ENCODE results near the gene PPT1. TPM values are rescaled to one million over a fixed set of nuclear protein-coding genes. Genes with fewer than 3 reads are reported as not detected.

Gene PPT1
- total and polyA plus RNA-seq, 2 of the 13 experiments (the other 11 are each of a cell fraction or from before 2014, with no cell fraction given) = 129 TPM

DNA sequence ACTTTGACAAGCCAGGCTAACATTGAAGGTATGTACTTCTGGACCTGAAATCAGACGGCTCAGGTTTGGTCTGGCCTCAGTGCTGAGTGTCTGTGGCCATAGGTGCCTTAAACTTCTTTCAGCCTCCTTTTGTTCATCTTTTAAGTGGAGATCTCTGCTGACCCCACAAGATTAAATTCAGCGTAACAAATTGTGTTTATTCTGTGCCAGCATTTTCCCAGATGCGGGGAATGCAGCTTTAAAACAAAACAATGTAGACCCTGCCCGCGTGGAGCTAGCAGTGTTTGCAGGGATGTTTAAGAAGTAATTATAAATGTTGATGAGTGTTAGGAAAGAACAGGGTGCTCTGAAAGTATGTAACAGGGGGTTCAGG, 55.6 kb downstream of the PPT1 start (continued):
- TF ChIP-seq SNAPC5 (CRISPR knock-in tag; IDR thresholded peaks at IDR 0.05; ENCODE audit: borderline replicate concordance) (no peak), SMARCE1 (IDR thresholded peaks at IDR 0.05; ENCODE audit: borderline replicate concordance) (no peak)

- intact Hi-C loops (cut with micrococcal nuclease; ENCODE audit: unreplicated experiment) = loop anchor here (2.0 kb wide), 1 partner anchor 16 kb away; no protein-coding TSS in a partner anchor
- no peaks in the 10 kb centered on the region for H3K9me3 ChIP-seq (ENCODE audit: low read length)
- H4K20me1 ChIP-seq (ENCODE audit: insufficient read depth, low read length) = 0 out of 2 replicates have a peak, but pooled peaks cover 16% of the 10 kb centered on the region
- peak; percentile 94 for DNase-seq (ENCODE audit: low spot score)
- peak within 1 kb of the TSS; percentile 98 for H3K9ac ChIP-seq (ENCODE audit: insufficient read depth, low read depth, low read length)
- H3K79me2 ChIP-seq (ENCODE audit: insufficient read depth, low read length) = peaks cover 50% of the 10 kb centered on the region
- peak within 1 kb of the TSS; percentile 94 for H3K27ac ChIP-seq (ENCODE audit: extremely low read length, insufficient read depth, low read length)
- peaks cover 42% of the 10 kb centered on the region for H3K4me1 ChIP-seq (ENCODE audit: insufficient read depth, low read length)
- peaks cover 0 to 3% of the 10 kb centered on the region in 2 experiments; a peak in 1 of 5 replicates for H3K36me3 ChIP-seq (replicated peaks in 1 of 2; ENCODE audit: control insufficient read depth in 1 of 2, insufficient read depth in 2 of 2, low read length in 2 of 2)
- H3K27me3 ChIP-seq (ENCODE audit: control insufficient read depth in 1 of 2, insufficient read depth in 2 of 2, low read length in 2 of 2) = no peaks in the 10 kb centered on the region; a peak in 1 of 5 replicates
- CTCF ChIA-PET (ENCODE audit: low intra/inter-chr PET ratio, low total read pairs) = no interaction called here
- POLR2A ChIA-PET = interaction anchor here (0.7 to 1.6 kb wide), 8 partner anchors 9 to 858 kb away, joined by 3 to 8 read pairs (median 3); partner anchors contain the start of genes MYCL and ZMPSTE24
- H3K4me2 ChIP-seq (ENCODE audit: low read depth, low read length) = peak within 1 kb of the TSS; percentile 89
- H3K4me3 ChIP-seq (replicated peaks in 1 of 3; ENCODE audit: insufficient read depth in 1 of 3, low read depth in 2 of 3, low read length in 3 of 3) = peak within 1 kb of the TSS; percentile 88 to 95 (median 92)
- peak; percentile 92 for ATAC-seq
- peak; percentile 68 for FAIRE-seq
- no peak within 1 kb of the TSS for H2AFZ ChIP-seq (ENCODE audit: low read length)
- BruUV-seq (replicated peaks) = TSS peak; percentile 80
- in situ Hi-C loops (cut with HindIII; ENCODE audit: extremely low pct_ligation_motif_present, low pct_unique_long_range_greater_than_20kb) = no loop called here
- WGBS (ENCODE audit: low lambda C conversion rate) = 3% methylated on average over 13 of the region's 65 CpGs
- TF ChIP-seq POLR2AphosphoS2 (IDR thresholded peaks at IDR 0.05; ENCODE audit: low read depth, low read length) = no peak
- no peak for TF ChIP-seq KLF11 (CRISPR knock-in tag; IDR thresholded peaks at IDR 0.05)
- no peak for TF ChIP-seq KAT2B (IDR thresholded peaks at IDR 0.05; ENCODE audit: borderline replicate concordance, low read depth, low read length)
- TF ChIP-seq NFE2L1 (CRISPR knock-in tag; IDR thresholded peaks at IDR 0.05; ENCODE audit: borderline replicate concordance) = no peak
- TF ChIP-seq, protein P1, sequence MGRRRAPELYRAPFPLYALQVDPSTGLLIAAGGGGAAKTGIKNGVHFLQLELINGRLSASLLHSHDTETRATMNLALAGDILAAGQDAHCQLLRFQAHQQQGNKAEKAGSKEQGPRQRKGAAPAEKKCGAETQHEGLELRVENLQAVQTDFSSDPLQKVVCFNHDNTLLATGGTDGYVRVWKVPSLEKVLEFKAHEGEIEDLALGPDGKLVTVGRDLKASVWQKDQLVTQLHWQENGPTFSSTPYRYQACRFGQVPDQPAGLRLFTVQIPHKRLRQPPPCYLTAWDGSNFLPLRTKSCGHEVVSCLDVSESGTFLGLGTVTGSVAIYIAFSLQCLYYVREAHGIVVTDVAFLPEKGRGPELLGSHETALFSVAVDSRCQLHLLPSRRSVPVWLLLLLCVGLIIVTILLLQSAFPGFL (CRISPR knock-in tag; IDR thresholded peaks at IDR 0.05) = no peak
- no peak; a peak in 1 of 4 replicates for TF ChIP-seq KLF16 (CRISPR knock-in tag; IDR thresholded peaks at IDR 0.05)
- no peak for TF ChIP-seq CBX2 (IDR thresholded peaks at IDR 0.05; ENCODE audit: low read depth, low read length)
- no peak for TF ChIP-seq CBX2 (CRISPR knock-in tag; IDR thresholded peaks at IDR 0.05; ENCODE audit: low read depth)
- TF ChIP-seq, protein P2, sequence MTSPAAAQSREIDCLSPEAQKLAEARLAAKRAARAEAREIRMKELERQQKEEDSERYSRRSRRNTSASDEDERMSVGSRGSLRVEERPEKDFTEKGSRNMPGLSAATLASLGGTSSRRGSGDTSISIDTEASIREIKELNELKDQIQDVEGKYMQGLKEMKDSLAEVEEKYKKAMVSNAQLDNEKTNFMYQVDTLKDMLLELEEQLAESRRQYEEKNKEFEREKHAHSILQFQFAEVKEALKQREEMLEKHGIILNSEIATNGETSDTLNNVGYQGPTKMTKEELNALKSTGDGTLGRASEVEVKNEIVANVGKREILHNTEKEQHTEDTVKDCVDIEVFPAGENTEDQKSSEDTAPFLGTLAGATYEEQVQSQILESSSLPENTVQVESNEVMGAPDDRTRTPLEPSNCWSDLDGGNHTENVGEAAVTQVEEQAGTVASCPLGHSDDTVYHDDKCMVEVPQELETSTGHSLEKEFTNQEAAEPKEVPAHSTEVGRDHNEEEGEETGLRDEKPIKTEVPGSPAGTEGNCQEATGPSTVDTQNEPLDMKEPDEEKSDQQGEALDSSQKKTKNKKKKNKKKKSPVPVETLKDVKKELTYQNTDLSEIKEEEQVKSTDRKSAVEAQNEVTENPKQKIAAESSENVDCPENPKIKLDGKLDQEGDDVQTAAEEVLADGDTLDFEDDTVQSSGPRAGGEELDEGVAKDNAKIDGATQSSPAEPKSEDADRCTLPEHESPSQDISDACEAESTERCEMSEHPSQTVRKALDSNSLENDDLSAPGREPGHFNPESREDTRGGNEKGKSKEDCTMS (CRISPR knock-in tag; conservative IDR thresholded peaks at IDR 0.05) = no peak
- TF ChIP-seq ZNF260 (CRISPR knock-in tag; IDR thresholded peaks at IDR 0.05; ENCODE audit: borderline replicate concordance, low read depth) = no peak
- TF ChIP-seq SETDB1 (CRISPR knock-in tag; IDR thresholded peaks at IDR 0.05; ENCODE audit: borderline replicate concordance) = no peak
- no peak for TF ChIP-seq REXO4 (CRISPR knock-in tag; IDR thresholded peaks at IDR 0.05; ENCODE audit: borderline replicate concordance)
- TF ChIP-seq, protein P3, sequence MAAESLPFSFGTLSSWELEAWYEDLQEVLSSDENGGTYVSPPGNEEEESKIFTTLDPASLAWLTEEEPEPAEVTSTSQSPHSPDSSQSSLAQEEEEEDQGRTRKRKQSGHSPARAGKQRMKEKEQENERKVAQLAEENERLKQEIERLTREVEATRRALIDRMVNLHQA (CRISPR knock-in tag; IDR thresholded peaks at IDR 0.05) = no peak
- TF ChIP-seq ATF1 (CRISPR knock-in tag; IDR thresholded peaks at IDR 0.05) = peak; percentile 56; the same call in 1 of the 2 replicates
- TF ChIP-seq SATB2 (CRISPR knock-in tag; IDR thresholded peaks at IDR 0.05) = no peak
- no peak for TF ChIP-seq SNAPC5 (CRISPR knock-in tag; IDR thresholded peaks at IDR 0.05; ENCODE audit: borderline replicate concordance)
- peak; percentile 65; the same call in 1 of the 2 replicates for TF ChIP-seq MEF2D (CRISPR knock-in tag; IDR thresholded peaks at IDR 0.05)
Measured at GRCh38 chr1:40040511-40041465, 56.3 kb downstream of the PPT1 start, which contains the start of gene CAP1. TSS of gene CAP1 (plus strand) at chr1:40040729. CDS start at chr1:40059347, 18,618 bp downstream.
